Activated T-helper 2 cell treated with anti-CD3 and anti-CD28 coated beads, Interferon-gamma antibody, Interleukin-2, Interleukin-4, amounts not matched to agents 10 μg/mL and 5 μg/mL and 100 μg/mL, durations not matched to agents 14 hours and 24 hours and 36 hours (primary cell): ENCODE results near the gene DNAJC8. TPM values are rescaled to one million over a fixed set of nuclear protein-coding genes. Genes with fewer than 3 reads are reported as not detected.
A peak's percentile ranks its signal among the peaks of the same experiment; 100 is the strongest.

ENCODE experiments used
- DNase-seq: peaks from one replicate; pipeline ENCODE4 v3.0.0; 2021; ENCODE audit warnings: low spot score
- H3K27ac Mint-ChIP-seq: one replicate; pipeline ENCODE4 v1.8.0; 2021; ENCODE audit warnings: mixed read lengths
- H3K27me3 Mint-ChIP-seq: one replicate; pipeline ENCODE4 v1.8.0; 2021; ENCODE audit warnings: low read depth, mixed read lengths
- H3K36me3 Mint-ChIP-seq: one replicate; pipeline ENCODE4 v1.8.0; 2021; ENCODE audit warnings: low read depth, mixed read lengths
- H3K4me1 Mint-ChIP-seq: one replicate; pipeline ENCODE4 v1.8.0; 2021; ENCODE audit warnings: low read depth, mixed read lengths
- H3K4me3 Mint-ChIP-seq: one replicate; pipeline ENCODE4 v1.8.0; 2021; ENCODE audit warnings: low read depth, mild to moderate bottlenecking, moderate library complexity, mixed read lengths
- H3K9me3 Mint-ChIP-seq: one replicate; pipeline ENCODE4 v1.8.0; 2021; ENCODE audit warnings: mixed read lengths
- intact Hi-C: fragments of 100-400 bp; cut with micrococcal nuclease; formaldehyde crosslinking; loops from one replicate; pipeline ENCODE4 v1.15.1; 2023
- total RNA-seq: library from RNA; stranded (reverse); gene quantifications from 2 replicates; pipeline ENCODE4 v1.2.3, GENCODE V29; 2022

The DNAJC8 gene
- total RNA-seq, 1 donor from 2014 or later: 96.2 TPM

GRCh38 chr1:28247612-28248272 is 14.9 kb upstream of the DNAJC8 start:
- H3K27ac Mint-ChIP-seq: peak overlapping the region; percentile 96
- no peaks in the 10 kb centered on the region for H3K9me3 Mint-ChIP-seq
- no peaks in the 10 kb centered on the region for H3K27me3 Mint-ChIP-seq
- no peaks in the 10 kb centered on the region for H3K36me3 Mint-ChIP-seq
- H3K4me3 Mint-ChIP-seq: peak overlapping the region; percentile 92
- intact Hi-C loops: loop anchor here (1.0 to 5.0 kb wide), 6 partner anchors 9 to 335 kb away; partner anchors contain the start of genes PHACTR4, RCC1 and SESN2
- DNase-seq: no peak
- H3K4me1 Mint-ChIP-seq: peaks cover 47% of the 10 kb centered on the region

- H3K27me3 Mint-ChIP-seq: no peaks in the 10 kb centered on the region
- no peaks in the 10 kb centered on the region for H3K36me3 Mint-ChIP-seq
- H3K27ac Mint-ChIP-seq: peak overlapping the region; percentile 96
- no peaks in the 10 kb centered on the region for H3K9me3 Mint-ChIP-seq
- intact Hi-C loops: loop anchor here (1.0 to 5.0 kb wide), 4 partner anchors 10 to 336 kb away; partner anchors contain the start of genes ATP5IF1 and RCC1
- H3K4me1 Mint-ChIP-seq: peaks cover 49% of the 10 kb centered on the region
- H3K4me3 Mint-ChIP-seq: peak overlapping the region; percentile 92
- DNase-seq: peak; percentile 34
Measured at GRCh38 chr1:28246427-28246832, 13.6 kb upstream of the DNAJC8 start.

- Mint-ChIP-seq H3K27me3 (no peaks in the 10 kb centered on the region), H3K4me3 (no peak overlapping the region), H3K27ac (peak overlapping the region; percentile 26), H3K9me3 (no peaks in the 10 kb centered on the region), H3K4me1 (peaks cover 44% of the 10 kb centered on the region), H3K36me3 (peaks cover 3% of the 10 kb centered on the region)
- intact Hi-C loops: loop anchor here (5.0 kb wide), 3 partner anchors 193 to 338 kb away; partner anchors contain the start of gene RCC1
- DNase-seq: no peak
Measured at GRCh38 chr1:28244549-28245251, 11.9 kb upstream of the DNAJC8 start.

GRCh38 chr1:28243685-28244311 is 11.0 kb upstream of the DNAJC8 start:
- peak overlapping the region; percentile 14 for H3K27ac Mint-ChIP-seq
- peaks cover 36% of the 10 kb centered on the region for H3K4me1 Mint-ChIP-seq
- no peaks in the 10 kb centered on the region for H3K27me3 Mint-ChIP-seq
- H3K36me3 Mint-ChIP-seq: peaks cover 3% of the 10 kb centered on the region
- intact Hi-C loops: no loop called here
- DNase-seq: no peak
- no peak overlapping the region for H3K4me3 Mint-ChIP-seq
- H3K9me3 Mint-ChIP-seq: no peaks in the 10 kb centered on the region

DNA sequence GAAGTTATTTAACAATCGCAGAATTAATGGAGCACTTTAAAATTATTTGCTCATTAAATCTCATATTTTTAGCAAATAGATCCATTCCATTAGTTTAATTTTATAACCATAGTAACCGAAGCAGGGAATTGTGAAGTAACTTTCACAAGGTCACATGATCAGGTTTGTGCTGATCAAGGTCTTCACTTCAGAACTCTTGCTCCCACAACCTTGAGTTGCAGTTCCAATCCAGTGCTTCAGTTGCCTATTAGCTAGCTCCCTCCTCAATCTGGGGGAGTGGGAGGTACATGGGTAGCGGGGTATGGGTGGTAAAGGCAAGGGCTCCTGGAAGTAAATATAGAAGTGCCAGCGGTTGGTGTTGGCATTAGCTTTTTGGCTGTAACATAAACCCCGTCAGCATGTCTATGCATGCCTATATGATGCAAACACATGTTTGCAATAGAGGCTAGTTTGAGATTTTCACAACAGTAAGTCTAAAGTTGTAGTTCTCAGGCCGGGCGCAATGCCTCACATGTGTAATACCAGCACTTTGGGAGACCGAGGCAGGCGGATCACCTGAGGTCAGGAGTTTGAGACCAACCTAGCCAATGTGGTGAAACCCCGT is 8.9 kb upstream of the DNAJC8 start:
- Mint-ChIP-seq H3K27me3 (no peaks in the 10 kb centered on the region), H3K4me1 (peaks cover 21% of the 10 kb centered on the region), H3K9me3 (no peaks in the 10 kb centered on the region), H3K36me3 (peaks cover 3% of the 10 kb centered on the region), H3K4me3 (no peak overlapping the region), H3K27ac (no peak overlapping the region)
- DNase-seq: no peak
- intact Hi-C loops: no loop called here

DNA sequence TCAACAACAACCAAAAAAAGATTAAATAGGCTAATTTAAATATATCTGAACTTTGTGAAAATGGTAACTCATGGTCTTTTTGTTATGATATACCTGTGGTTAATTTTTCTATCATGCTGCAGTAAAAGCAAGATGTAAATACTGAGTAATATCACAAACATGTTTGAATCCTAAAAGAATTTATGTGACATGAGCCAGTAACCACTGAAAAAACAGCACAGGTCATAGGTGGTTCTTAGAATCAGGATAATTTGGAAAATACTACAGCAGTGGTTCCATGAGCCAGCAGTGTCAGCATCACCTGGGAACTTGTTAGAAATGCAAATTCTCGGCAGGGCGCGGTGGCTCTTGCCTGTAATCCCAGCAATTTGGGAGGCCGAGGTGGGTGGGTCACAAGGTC is 7.2 kb upstream of the DNAJC8 start:
- DNase-seq: no peak
- H3K27me3 Mint-ChIP-seq: no peaks in the 10 kb centered on the region
- intact Hi-C loops: no loop called here
- no peak overlapping the region for H3K27ac Mint-ChIP-seq
- H3K4me1 Mint-ChIP-seq: peaks cover 17% of the 10 kb centered on the region
- H3K36me3 Mint-ChIP-seq: peaks cover 3% of the 10 kb centered on the region
- H3K9me3 Mint-ChIP-seq: no peaks in the 10 kb centered on the region
- H3K4me3 Mint-ChIP-seq: no peak overlapping the region

DNA sequence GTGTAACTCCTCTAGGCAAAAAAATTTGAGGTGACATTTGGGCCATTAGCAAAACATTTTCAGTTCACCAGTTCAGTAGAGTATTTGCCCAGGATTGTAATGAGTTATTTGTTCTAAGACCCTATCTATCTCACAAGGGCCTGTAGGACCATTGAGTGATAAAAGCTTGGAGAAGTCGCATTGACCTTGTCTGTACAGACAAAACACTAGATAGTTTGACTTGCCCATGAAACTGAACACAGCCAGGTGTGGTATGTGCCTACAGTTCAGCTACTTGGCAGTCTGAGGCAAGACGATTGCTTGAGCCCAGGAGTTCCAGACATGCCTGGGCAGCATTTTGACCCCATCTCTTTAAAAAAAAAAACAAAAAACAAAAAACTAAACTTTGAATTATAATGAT is 6.2 kb upstream of the DNAJC8 start:
- no peak for DNase-seq
- Mint-ChIP-seq H3K36me3 (peaks cover 3% of the 10 kb centered on the region), H3K9me3 (no peaks in the 10 kb centered on the region), H3K27ac (no peak overlapping the region), H3K4me3 (no peak overlapping the region), H3K27me3 (no peaks in the 10 kb centered on the region), H3K4me1 (peaks cover 13% of the 10 kb centered on the region)
- intact Hi-C loops: loop anchor here (5.0 kb wide), 1 partner anchor 498 kb away; the partner anchor contains the start of gene YTHDF2

- Mint-ChIP-seq H3K27ac (no peak overlapping the region), H3K4me3 (no peak overlapping the region), H3K27me3 (no peaks in the 10 kb centered on the region), H3K9me3 (no peaks in the 10 kb centered on the region), H3K4me1 (peaks cover 7% of the 10 kb centered on the region), H3K36me3 (peaks cover 7% of the 10 kb centered on the region)
- DNase-seq: no peak
- intact Hi-C loops: loop anchor here (1.0 to 5.0 kb wide), 2 partner anchors 10 to 501 kb away; partner anchors contain the start of gene YTHDF2
Measured at GRCh38 chr1:28236656-28237322, 4.0 kb upstream of the DNAJC8 start.

GRCh38 chr1:28235755-28236655 is 3.2 kb upstream of the DNAJC8 start, which contains the start of gene ATP5IF1:
ATP5IF1 (plus strand) TSS chr1:28236124; CDS start chr1:28236184, 60 bp downstream.
- intact Hi-C loops: loop anchor here (1.0 to 5.0 kb wide), 2 partner anchors 10 to 501 kb away; partner anchors contain the start of gene YTHDF2

GRCh38 chr1:28233264-28233606 is 406 bp upstream of the DNAJC8 start:
- H3K9me3 Mint-ChIP-seq: no peaks in the 10 kb centered on the region
- H3K27ac Mint-ChIP-seq: no peak overlapping the region
- H3K4me1 Mint-ChIP-seq: peaks cover 13% of the 10 kb centered on the region
- peak overlapping the region; percentile 14 for H3K4me3 Mint-ChIP-seq
- no peak for DNase-seq
- no peaks in the 10 kb centered on the region for H3K27me3 Mint-ChIP-seq
- H3K36me3 Mint-ChIP-seq: peaks cover 17% of the 10 kb centered on the region
- intact Hi-C loops: no loop called here

More at GRCh38 chr1:28235755-28236655, 3.2 kb upstream of the DNAJC8 start, which contains the start of gene ATP5IF1:
- Mint-ChIP-seq H3K27me3 (no peaks in the 10 kb centered on the region), H3K36me3 (peaks cover 7% of the 10 kb centered on the region), H3K4me1 (peaks cover 7% of the 10 kb centered on the region), H3K27ac (no peak within 1 kb of the TSS), H3K4me3 (no peak within 1 kb of the TSS), H3K9me3 (no peaks in the 10 kb centered on the region)
- peak; percentile 93 for DNase-seq

DNA sequence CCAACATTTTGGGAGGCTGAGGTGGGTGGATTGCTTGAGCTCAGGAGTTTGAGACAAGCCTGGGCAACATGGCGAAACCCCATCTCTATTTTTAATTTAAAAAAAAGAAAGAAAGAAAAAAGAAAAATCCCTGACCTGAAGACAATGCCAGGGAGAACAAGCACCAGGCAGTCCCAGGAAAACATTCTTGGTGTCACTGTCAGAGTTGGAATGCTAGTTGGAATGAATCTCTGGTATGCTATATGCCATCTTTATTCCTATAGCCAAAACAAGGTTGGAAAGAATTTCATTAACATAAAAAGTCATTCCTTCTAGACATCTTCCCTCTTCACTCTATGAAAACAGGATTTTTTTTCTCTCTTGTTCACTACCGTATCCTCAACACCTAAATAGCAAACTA is 2.8 kb downstream of the DNAJC8 start:
- no peaks in the 10 kb centered on the region for H3K27me3 Mint-ChIP-seq
- DNase-seq: no peak
- H3K4me3 Mint-ChIP-seq: no peak overlapping the region
- H3K36me3 Mint-ChIP-seq: peaks cover 41% of the 10 kb centered on the region
- no peaks in the 10 kb centered on the region for H3K9me3 Mint-ChIP-seq
- no peak overlapping the region for H3K27ac Mint-ChIP-seq
- peaks cover 13% of the 10 kb centered on the region for H3K4me1 Mint-ChIP-seq
- intact Hi-C loops: no loop called here
